DND-41 (cell line): ENCODE data around the gene SNX25.

ENCODE experiments used
- ATAC-seq: fragments of 200-7000 bp; cut with Tn5 transposase; 3 replicates; pipeline ENCODE4 v1.9.1; 2021; ENCODE audit warnings: low read depth; ENCODE audit not compliant: insufficient read depth
- DNase-seq: peaks from one replicate; pipeline ENCODE4 v3.0.0-alpha.2; 2020
- H2AFZ ChIP-seq: 2 replicates; pipeline ENCODE4 v1.6.0; 2012; ENCODE audit warnings: low read depth, low read length
- H3K27ac ChIP-seq: 2 replicates; pipeline ENCODE4 v1.5.1; 2012; ENCODE audit warnings: low read length, inconsistent platforms
- H3K27me3 ChIP-seq: fragments of 200-600 bp; sonication (generic); 2 replicates; pipeline ENCODE4 v1.6.0; 2012; ENCODE audit warnings: low read length, mild to moderate bottlenecking, inconsistent platforms; ENCODE audit not compliant: insufficient read depth, poor library complexity
- H3K36me3 ChIP-seq: 2 replicates; pipeline ENCODE4 v1.5.1; 2012; ENCODE audit warnings: low read length, inconsistent platforms; ENCODE audit not compliant: insufficient read depth
- H3K4me1 ChIP-seq: 2 replicates; pipeline ENCODE4 v1.5.1; 2012; ENCODE audit warnings: mild to moderate bottlenecking, low read length; ENCODE audit not compliant: insufficient read depth
- H3K4me2 ChIP-seq: 2 replicates; pipeline ENCODE4 v1.6.0; 2012; ENCODE audit warnings: mild to moderate bottlenecking, moderate library complexity, low read length, inconsistent platforms; ENCODE audit not compliant: insufficient read depth
- H3K4me3 ChIP-seq, 2 experiments: fragments of 200-600 bp in 1 of 2; shearing (Covaris generic) in 1 of 2; 2 replicates each; pipeline ENCODE4 v1.5.1; 2012 to 2016; ENCODE audit warnings: inconsistent platforms in 2 of 2, low read length in 2 of 2, mild to moderate bottlenecking in 2 of 2, low read depth in 1 of 2, moderate library complexity in 1 of 2
- H3K79me2 ChIP-seq: 2 replicates; pipeline ENCODE4 v1.6.0; 2012; ENCODE audit warnings: low read length, inconsistent platforms; ENCODE audit not compliant: insufficient read depth
- H3K9ac ChIP-seq: 2 replicates; pipeline ENCODE4 v1.6.0; 2012; ENCODE audit warnings: low read depth, mild to moderate bottlenecking, inconsistent platforms, low read length, moderate library complexity
- H3K9me3 ChIP-seq: 2 replicates; pipeline ENCODE4 v1.5.1; 2012; ENCODE audit warnings: low read length, moderate library complexity, mild to moderate bottlenecking, inconsistent platforms; ENCODE audit not compliant: insufficient read depth, severe bottlenecking
- H4K20me1 ChIP-seq: 2 replicates; pipeline ENCODE4 v1.6.0; 2012; ENCODE audit warnings: low read length; ENCODE audit not compliant: insufficient read depth
- EZH2 ChIP-seq: IDR thresholded peaks from 3 replicates; pipeline ENCODE4 v1.6.1; 2012; ENCODE audit warnings: borderline replicate concordance, low read depth, mild to moderate bottlenecking, moderate library complexity, low read length, inconsistent platforms; ENCODE audit not compliant: severe bottlenecking
- TF ChIP-seq, protein P1 (sequence below): IDR thresholded peaks from 2 replicates; pipeline ENCODE4 v1.5.1; 2012; ENCODE audit warnings: borderline replicate concordance, low read length, moderate library complexity, mild to moderate bottlenecking; ENCODE audit not compliant: poor library complexity, severe bottlenecking; ENCODE audit errors: extremely low read depth

SNX25 gene

DNA sequence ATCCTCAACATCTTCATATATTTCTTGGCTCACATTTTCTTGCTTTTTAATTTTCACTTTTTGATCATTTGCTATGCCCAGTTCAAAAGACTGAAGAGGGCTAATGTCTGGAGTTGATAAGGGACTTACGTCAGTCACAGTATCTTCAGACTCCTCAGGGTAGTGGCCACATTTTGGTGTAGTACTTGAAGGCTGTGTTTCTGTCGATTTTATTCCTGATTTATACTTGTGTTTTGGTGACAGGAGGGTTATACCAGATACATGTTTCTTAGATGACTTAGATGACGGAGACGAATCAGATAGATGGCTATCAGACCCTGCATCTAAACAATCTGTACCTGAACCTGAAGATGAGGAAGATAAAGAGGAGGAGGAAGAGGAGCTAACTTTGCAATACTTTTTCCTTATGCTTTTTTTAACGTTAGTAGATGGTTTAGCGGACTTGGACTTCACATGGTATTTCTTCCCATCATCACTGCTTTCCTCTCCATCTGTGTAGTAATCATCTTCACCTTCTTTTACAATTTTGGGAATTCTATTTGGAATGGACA lies 19.0 kb upstream of the SNX25 start:
- Histone ChIP-seq H3K27ac (no peak overlapping the region), H4K20me1 (peaks cover 3% of the 10 kb centered on the region; the same call in 1 of the 2 replicates), H3K4me1 (no peaks in the 10 kb centered on the region), H3K27me3 (no peaks in the 10 kb centered on the region), H2AFZ (no peak overlapping the region), H3K9me3 (no peaks in the 10 kb centered on the region), H3K4me3 (no peak overlapping the region), H3K4me2 (no peak overlapping the region), H3K79me2 (peaks cover 19% of the 10 kb centered on the region), H3K36me3 (peaks cover 26% of the 10 kb centered on the region), H3K9ac (no peak overlapping the region)
- no peak for ATAC-seq
- no peak for TF ChIP-seq EZH2
- TF ChIP-seq, protein P1, sequence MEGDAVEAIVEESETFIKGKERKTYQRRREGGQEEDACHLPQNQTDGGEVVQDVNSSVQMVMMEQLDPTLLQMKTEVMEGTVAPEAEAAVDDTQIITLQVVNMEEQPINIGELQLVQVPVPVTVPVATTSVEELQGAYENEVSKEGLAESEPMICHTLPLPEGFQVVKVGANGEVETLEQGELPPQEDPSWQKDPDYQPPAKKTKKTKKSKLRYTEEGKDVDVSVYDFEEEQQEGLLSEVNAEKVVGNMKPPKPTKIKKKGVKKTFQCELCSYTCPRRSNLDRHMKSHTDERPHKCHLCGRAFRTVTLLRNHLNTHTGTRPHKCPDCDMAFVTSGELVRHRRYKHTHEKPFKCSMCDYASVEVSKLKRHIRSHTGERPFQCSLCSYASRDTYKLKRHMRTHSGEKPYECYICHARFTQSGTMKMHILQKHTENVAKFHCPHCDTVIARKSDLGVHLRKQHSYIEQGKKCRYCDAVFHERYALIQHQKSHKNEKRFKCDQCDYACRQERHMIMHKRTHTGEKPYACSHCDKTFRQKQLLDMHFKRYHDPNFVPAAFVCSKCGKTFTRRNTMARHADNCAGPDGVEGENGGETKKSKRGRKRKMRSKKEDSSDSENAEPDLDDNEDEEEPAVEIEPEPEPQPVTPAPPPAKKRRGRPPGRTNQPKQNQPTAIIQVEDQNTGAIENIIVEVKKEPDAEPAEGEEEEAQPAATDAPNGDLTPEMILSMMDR = no peak
- no peak for DNase-seq

DNA sequence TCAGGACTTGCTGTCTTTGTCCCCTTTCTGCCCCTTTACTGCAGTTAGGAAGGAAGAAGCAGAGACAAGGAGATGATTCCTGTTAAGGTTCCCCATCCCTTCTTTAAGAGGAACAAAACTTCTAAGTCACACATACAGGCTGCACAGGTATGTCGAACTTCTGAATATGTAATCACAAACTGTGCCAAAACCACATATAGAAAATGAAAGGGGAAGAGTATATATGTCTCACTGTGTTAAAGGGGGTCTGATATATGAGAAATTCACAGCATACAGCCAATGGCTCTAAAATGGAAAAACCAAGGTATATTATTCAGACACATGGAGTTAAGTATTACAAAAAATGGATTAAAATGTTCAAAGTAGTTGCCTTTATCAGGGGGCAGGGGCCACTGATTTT lies 17.3 kb upstream of the SNX25 start:
- DNase-seq (no peak), ATAC-seq (no peak)
- no peak overlapping the region for H3K4me3 ChIP-seq
- TF ChIP-seq, protein P1 = no peak
- no peak for TF ChIP-seq EZH2
- no peak overlapping the region for H2AFZ ChIP-seq
- H4K20me1 ChIP-seq = peaks cover 3% of the 10 kb centered on the region; the same call in 1 of the 2 replicates
- no peaks in the 10 kb centered on the region for H3K9me3 ChIP-seq
- no peaks in the 10 kb centered on the region for H3K27me3 ChIP-seq
- H3K9ac ChIP-seq = no peak overlapping the region
- no peak overlapping the region for H3K4me2 ChIP-seq
- no peak overlapping the region for H3K27ac ChIP-seq
- H3K79me2 ChIP-seq = peaks cover 13% of the 10 kb centered on the region
- no peaks in the 10 kb centered on the region for H3K4me1 ChIP-seq
- peaks cover 26% of the 10 kb centered on the region for H3K36me3 ChIP-seq

DNA sequence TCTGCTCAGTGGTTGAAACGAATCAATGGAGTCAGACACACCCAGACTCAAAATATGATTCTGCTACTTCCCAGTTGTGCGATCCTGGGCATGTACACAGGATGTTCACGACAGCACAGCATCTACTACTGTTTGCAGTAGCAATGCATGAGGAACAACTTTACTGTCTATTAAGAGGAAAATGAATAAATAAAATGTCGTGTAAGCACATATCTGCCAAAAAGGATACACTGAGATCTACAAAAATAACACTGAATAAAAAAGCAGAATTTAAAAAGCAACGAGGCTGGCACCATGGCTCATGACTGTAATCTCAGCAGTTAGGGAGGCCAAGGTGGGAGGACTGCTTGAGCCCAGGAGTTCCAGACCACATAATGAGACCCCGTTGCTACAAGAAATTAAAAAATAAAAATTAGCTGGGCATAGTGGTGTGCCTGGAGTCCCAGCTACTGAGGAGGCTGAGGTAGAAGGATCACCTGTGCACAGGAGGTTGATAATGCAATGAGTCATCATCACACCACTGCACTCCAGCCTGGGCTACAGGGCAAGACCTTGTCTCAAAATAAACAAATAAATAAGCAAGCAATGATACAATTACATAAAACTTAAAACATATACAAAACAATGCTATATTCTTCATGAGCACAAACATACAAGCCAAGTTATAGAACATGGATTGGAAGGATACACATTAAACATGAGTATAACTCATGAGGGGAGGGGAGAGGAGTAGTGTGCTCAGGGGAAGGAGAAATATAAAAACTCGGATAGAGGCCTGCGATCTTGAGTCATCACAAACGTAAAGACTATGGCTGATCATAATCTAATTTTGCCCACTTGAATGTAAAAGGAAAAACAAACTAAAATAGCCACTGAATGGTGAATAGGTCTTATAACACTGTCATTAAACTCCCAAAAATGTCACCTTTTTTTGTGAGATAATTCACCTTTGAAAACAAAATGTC lies 14.2 kb upstream of the SNX25 start:
- H3K9ac ChIP-seq = no peak overlapping the region
- no peak for TF ChIP-seq EZH2
- TF ChIP-seq, protein P1 = no peak
- no peaks in the 10 kb centered on the region for H3K9me3 ChIP-seq
- H3K4me2 ChIP-seq = no peak overlapping the region
- no peaks in the 10 kb centered on the region for H3K4me1 ChIP-seq
- H3K27ac ChIP-seq = no peak overlapping the region
- H4K20me1 ChIP-seq = no peaks in the 10 kb centered on the region; the same call in 1 of the 2 replicates
- no peak for DNase-seq
- peaks cover 21% of the 10 kb centered on the region for H3K79me2 ChIP-seq
- H3K4me3 ChIP-seq = no peak overlapping the region
- no peak overlapping the region for H2AFZ ChIP-seq
- no peak for ATAC-seq
- H3K27me3 ChIP-seq = no peaks in the 10 kb centered on the region
- H3K36me3 ChIP-seq = peaks cover 7% of the 10 kb centered on the region; the same call in 1 of the 2 replicates
